Ishikawa (cell line): Measurements from ENCODE around the gene RECK.

Experiments
- TF ChIP-seq, protein P1 (sequence below): IDR thresholded peaks from 2 replicates; pipeline ENCODE4 v1.6.1; 2012; ENCODE audit warnings: low read depth, mild to moderate bottlenecking
- TF ChIP-seq, protein P2 (sequence below): IDR thresholded peaks from 2 replicates; pipeline ENCODE4 v1.6.1; 2012
- TF ChIP-seq, protein P3 (sequence below): IDR thresholded peaks from 2 replicates; pipeline ENCODE4 v1.6.1; 2012

DNA sequence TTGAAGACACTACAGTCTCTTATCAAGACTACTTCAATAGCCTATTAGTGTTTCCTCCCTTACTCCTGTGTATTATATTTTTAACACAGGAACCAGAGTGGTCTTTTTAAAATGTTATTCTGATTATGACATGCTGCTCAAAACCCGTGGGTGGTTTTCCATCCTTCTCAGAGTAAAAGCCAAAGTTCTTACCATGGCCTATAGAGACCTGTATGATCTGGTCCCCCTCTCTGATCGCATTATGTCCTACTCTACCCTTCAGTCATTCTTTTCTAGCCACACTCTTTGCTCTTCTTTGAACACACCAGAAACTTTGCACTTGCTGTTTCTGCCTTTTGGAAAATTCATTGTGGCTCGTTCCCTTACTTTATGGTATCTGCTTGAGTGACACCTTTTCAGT is 13.8 kb downstream of the RECK start:
- TF ChIP-seq, protein P1, sequence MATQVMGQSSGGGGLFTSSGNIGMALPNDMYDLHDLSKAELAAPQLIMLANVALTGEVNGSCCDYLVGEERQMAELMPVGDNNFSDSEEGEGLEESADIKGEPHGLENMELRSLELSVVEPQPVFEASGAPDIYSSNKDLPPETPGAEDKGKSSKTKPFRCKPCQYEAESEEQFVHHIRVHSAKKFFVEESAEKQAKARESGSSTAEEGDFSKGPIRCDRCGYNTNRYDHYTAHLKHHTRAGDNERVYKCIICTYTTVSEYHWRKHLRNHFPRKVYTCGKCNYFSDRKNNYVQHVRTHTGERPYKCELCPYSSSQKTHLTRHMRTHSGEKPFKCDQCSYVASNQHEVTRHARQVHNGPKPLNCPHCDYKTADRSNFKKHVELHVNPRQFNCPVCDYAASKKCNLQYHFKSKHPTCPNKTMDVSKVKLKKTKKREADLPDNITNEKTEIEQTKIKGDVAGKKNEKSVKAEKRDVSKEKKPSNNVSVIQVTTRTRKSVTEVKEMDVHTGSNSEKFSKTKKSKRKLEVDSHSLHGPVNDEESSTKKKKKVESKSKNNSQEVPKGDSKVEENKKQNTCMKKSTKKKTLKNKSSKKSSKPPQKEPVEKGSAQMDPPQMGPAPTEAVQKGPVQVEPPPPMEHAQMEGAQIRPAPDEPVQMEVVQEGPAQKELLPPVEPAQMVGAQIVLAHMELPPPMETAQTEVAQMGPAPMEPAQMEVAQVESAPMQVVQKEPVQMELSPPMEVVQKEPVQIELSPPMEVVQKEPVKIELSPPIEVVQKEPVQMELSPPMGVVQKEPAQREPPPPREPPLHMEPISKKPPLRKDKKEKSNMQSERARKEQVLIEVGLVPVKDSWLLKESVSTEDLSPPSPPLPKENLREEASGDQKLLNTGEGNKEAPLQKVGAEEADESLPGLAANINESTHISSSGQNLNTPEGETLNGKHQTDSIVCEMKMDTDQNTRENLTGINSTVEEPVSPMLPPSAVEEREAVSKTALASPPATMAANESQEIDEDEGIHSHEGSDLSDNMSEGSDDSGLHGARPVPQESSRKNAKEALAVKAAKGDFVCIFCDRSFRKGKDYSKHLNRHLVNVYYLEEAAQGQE, result no peak
- TF ChIP-seq, protein P2, sequence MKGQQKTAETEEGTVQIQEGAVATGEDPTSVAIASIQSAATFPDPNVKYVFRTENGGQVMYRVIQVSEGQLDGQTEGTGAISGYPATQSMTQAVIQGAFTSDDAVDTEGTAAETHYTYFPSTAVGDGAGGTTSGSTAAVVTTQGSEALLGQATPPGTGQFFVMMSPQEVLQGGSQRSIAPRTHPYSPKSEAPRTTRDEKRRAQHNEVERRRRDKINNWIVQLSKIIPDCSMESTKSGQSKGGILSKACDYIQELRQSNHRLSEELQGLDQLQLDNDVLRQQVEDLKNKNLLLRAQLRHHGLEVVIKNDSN, result no peak
- TF ChIP-seq, protein P3, sequence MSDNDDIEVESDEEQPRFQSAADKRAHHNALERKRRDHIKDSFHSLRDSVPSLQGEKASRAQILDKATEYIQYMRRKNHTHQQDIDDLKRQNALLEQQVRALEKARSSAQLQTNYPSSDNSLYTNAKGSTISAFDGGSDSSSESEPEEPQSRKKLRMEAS, result no peak
